Jurkat, Clone E6-1 (cell line): ENCODE results near the gene MICAL3.

Experiments used
- DNase-seq: peaks from one replicate; pipeline ENCODE4 v3.0.0-alpha.2; 2011; ENCODE audit warnings: low read depth, low spot score
- H3K4me3 ChIP-seq: 2 replicates; pipeline ENCODE4 v1.5.1; 2011; ENCODE audit warnings: mild to moderate bottlenecking, low read length, control low read depth, moderate library complexity

The MICAL3 gene

GRCh38 chr22:17783773-17784480 lies 240.4 kb downstream of the MICAL3 start:
- DNase-seq: no peak
- H3K4me3 ChIP-seq: no peak overlapping the region

DNA sequence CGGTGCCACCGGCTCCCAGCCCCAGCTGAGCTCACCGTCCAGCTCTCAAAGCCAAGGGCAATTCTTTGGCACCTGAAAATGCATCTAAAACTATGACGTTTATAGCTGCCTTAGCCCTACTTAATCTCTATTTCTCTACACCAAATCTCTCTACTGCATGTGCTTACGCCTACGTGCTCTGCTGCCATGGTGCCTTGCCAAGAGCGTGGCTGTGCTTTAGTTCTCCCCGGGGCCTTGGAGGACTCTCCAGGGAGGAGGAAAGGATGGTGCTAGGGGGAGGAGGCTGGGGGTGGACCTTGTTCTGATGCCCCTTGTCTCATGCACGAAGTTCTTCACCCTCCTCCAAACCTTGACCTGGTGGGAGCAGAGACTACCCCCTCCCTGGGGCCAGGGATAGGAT lies 241.0 kb downstream of the MICAL3 start:
- no peak for DNase-seq
- H3K4me3 ChIP-seq: no peak overlapping the region

- no peak overlapping the region for H3K4me3 ChIP-seq
- no peak for DNase-seq
These were observed 241.7 kb downstream of the MICAL3 start for GRCh38 chr22:17782621-17783020.

- no peak overlapping the region for H3K4me3 ChIP-seq
- DNase-seq: no peak
These were observed 242.2 kb downstream of the MICAL3 start for GRCh38 chr22:17782158-17782557.

DNA sequence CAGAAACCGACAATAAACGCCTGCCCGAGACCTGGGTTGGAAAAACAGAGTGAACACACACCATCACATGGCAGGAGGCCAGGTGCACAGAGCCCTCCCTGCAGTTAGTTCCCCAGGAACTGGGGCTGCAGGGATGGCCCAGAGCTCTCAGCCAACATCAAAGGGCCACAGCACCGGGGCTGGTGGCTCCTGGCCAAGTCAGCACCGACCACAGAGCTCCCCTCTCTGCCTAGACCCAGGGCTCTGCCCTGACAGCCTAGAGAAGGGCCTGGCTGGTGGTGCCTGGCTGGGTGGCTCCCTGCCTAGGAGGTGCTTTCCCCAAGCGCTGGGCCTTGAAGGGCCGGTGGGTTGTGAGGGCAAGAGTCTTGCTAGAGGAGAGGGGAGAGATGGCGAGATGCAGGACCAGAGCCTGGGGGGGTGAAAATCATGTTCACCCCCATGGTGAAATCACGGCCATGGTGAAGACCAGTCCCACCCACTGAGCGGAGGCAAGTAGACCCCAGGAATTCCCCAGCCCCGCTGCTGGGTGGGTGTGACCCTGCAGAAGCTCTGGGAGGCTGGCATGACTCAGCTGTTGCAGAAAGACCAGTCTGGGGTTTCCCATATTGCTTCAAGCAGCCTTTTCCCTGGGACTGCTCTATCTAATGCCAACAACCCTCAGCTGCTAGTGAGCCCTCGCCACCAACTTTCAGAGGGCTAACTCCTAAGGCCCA lies 242.9 kb downstream of the MICAL3 start:
- DNase-seq: peak; percentile 89
- H3K4me3 ChIP-seq: peak overlapping the region; percentile 99

DNA sequence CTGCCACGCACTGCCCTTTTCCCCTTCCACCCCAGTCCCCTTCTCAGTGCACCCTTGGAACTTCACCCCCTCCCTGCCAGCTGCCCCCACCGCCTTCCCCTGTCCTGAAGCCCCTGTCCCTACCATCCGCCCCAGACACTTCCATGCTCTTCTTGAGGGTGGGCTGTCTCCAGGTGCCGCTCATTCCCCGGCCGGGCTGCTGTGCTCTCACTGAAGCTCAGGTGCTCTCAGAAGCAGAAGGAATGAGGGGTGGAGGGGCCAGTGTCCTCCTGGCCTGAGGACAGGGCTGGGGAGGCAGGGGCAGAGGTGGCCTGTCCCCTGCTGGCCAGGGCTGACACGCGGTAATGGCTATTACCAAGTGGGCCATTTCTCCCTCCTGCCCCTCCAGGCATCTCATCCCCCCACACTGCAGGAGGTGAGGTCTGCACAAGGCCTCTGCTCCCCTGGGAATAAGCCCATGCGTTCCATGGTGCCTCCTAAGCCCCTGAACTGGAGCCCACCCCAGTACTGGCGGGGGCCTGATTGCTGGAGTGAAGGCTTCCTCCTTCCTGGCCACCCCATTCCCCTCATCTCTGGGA lies 243.5 kb downstream of the MICAL3 start:
- DNase-seq: no peak
- H3K4me3 ChIP-seq: peak overlapping the region; percentile 99

DNA sequence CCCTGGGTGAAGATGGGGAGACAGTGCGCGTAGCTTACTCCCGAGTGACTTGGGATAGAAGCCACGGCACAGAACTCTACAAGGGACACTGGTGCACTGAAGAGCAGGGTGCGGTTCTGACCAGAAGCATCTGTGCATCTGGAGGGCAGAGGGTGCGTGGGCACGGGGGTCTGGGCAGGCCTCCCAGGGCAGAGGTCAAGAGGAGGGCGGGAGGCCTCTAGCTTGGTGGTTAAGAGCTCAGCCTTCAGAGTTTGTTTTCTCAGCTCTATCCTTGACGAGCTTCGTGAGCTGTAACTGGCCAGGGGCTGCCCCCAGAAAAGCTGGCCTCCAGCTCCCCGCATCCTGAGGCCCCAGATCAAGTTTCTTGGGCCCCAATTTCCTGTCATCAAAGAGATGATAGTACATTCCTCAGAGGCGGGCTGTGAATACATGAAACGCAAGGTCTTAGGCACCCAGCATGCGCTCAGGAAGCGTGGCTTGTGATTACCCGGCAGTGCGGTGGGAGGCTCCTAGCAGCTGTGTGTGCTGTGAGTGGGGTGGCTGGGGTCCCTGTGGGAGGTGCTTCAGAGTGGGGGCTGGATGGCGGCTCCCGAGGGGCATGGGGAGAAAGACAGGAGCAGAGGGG lies 244.1 kb downstream of the MICAL3 start:
- peak; percentile 94 for DNase-seq

DNA sequence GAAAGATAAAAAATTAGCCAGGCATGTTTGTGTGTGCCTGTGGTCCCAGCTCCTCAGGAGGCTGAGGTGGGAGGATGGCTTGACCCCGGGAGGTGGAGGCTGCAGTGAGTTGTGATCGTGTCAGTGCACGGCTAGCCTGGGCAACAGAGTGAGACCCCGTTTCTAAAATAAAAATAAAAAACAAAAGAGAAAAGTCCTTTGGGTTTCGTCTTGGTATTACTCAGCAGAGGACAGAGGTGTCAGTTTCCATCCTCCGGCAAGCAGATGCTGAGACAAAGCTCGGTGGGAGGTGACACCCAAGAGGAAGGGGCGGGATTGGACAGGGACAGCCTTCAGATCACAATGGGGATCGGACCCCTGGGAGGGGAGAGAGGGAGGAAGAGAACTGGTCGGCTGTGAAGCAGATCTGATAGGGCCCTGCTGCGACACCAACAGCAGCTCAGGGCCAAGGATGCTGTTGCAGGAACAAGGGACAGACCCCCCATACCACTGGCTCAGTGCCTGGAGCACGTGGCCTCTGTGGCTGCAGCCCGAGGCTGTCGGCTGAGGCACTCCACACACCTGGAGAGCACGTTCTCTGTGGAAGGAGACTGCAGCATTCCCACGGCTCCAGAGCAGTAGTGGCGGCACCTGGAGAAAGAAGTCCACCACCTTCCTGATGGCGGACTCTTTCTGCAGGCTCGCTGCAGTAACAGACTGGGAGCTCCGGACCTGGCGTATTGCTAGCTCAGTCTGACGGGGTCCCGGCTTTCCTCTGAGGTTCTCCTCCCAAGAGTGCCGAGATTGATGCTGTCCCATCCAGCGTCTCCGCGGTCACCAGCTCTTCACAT lies 244.9 kb downstream of the MICAL3 start:
- peak overlapping the region; percentile 99 for H3K4me3 ChIP-seq
- DNase-seq: peak; percentile 80

More for the DNA sequence above, 244.1 kb downstream of the MICAL3 start:
- H3K4me3 ChIP-seq: peak overlapping the region; percentile 99

DNA sequence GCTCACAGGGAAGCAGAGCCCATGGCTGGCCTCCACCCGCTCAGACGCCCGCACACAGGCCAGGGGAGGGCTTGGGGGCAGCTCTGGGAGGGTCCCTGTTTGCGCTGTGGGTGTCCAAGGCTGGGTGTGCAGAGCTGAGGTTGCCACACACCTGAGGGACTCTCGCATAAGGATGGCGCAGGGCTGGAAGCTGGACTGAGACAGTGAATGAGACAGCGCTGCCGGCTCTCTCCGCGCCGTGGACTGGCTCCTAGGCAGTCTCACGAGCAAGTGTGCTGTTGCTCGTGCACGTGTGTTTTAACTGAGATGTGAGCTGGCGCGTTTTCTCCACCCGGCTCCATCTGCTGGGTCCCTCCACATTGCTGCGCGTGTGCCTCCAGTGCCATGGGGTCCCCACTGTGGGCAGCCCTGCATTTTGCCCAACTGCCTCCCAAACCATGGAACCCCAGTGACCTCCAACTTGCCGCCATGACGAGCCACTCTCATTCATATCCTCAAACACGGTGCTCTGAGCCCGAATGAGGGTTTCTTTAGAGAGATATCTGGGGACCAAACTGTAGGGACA lies 245.9 kb downstream of the MICAL3 start:
- DNase-seq: no peak
- H3K4me3 ChIP-seq: peak overlapping the region; percentile 99

GRCh38 chr22:17777717-17778044 lies 246.7 kb downstream of the MICAL3 start:
- DNase-seq: no peak
- H3K4me3 ChIP-seq: peak overlapping the region; percentile 99

- peak; percentile 85 for DNase-seq
- peak overlapping the region; percentile 99 for H3K4me3 ChIP-seq
These were observed 247.2 kb downstream of the MICAL3 start for GRCh38 chr22:17777005-17777716.

GRCh38 chr22:17775781-17776465 lies 248.4 kb downstream of the MICAL3 start:
- no peak for DNase-seq
- H3K4me3 ChIP-seq: 0 out of 2 replicates have a peak overlapping the region, but pooled peaks have one; percentile 2

DNA sequence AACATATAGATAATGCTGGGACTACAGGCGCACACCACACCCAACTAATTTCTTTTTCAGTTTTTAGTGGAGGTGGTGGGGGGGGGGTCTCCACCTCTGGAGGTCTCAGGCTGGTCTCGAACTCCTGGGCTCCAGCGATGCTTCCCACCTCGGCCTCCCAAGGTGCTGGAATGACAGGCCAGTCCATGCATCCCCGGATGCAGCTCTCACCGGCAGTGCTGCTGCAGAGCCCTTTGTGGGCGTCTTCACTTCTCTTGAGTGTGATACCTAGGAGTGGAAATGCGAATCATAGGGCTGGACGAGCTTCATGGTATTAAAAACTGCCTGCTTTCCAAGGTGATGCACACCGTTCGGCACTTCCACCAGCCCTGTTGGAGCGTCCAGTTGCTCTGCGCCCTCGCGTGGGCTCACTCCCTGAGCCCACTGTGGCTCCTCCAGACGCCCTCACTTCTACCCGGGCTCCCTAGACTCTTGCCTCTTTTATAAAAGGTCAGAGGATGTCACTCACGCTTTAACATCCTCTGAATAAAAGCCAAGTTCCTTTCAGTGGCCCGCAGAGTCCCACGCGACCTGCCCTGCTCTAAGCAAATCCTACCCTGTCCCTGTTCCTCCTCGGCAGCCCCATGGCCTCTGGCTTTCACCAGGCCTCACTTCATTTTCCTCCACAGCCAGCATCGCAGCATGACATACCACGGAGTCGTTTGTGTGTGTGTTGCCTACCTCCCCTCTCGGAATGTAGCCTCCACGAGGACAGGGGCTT lies 249.3 kb downstream of the MICAL3 start:
- no peak for DNase-seq
- H3K4me3 ChIP-seq: peak overlapping the region; percentile 67

DNA sequence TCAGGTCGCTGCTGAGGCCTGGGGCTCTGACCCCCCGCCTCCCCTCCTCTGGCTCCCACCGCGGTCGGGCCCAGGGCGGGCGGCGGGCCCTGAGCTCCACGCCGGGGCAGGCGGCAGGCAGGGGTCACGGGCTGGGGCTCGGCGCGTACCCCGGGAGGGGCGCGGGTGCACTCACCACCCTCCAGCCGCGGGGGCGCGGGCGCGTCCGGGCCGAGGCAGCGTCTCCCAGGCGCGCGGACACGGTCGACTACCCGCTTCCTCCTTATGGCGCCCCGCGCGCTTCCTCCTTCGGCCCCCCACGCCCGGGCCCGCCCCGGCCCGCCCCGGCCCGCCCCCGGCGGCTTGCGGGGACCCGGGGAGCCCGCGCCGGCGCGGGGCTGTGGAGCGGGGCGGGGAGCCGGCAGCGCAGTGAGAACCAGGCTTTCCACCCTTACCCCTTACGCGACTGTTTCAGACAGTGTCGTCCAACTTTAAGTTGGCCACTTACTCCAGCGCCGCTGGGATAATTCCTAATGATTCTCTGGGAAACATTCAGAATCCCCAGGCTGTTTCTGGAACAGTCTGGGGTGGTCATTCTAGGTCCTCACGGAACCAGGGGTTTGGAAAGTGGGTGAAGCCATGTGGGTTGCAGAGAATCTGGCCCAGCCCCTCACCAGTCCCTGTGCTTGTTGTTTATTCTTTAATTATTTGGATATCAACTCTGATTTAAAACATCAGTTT lies 250.0 kb downstream of the MICAL3 start, which contains the start of gene BID:
Gene BID (minus strand): TSS at position 264 of the 720 bp plus-strand sequence. CDS start 24,353 bp downstream, outside the sequence.
- peak within 1 kb of the TSS; percentile 67 for H3K4me3 ChIP-seq
- no peak for DNase-seq

- no peak for DNase-seq
- H3K4me3 ChIP-seq: peak overlapping the region; percentile 67
These were observed 250.7 kb downstream of the MICAL3 start for GRCh38 chr22:17773606-17774205.
